Lower leg skin (tissue), 3 donors: ENCODE data around the gene CBX6.

Source experiments
- CTCF ChIP-seq, 3 donors: fragments of 450-650 bp; IDR thresholded peaks; one replicate each; pipeline ENCODE4 v1.5.1; 2016; ENCODE audit warnings: antibody characterized with exemption in 3 of 3, mild to moderate bottlenecking in 3 of 3, moderate library complexity in 2 of 3
- POLR2A ChIP-seq, 2 donors: fragments of 450-650 bp; IDR thresholded peaks; one replicate each; pipeline ENCODE4 v1.6.1; 2016 to 2017; ENCODE audit warnings: antibody characterized with exemption in 2 of 2, mild to moderate bottlenecking in 1 of 2, moderate library complexity in 1 of 2

- TF ChIP-seq POLR2A (IDR thresholded peaks at IDR 0.05) (no peak), CTCF (IDR thresholded peaks at IDR 0.05) (no peak)
Measured at GRCh38 chr22:38872172-38872830, at the start of gene CBX6.
